HL-60 (cell line): ENCODE measurements around the gene TERF2IP.

Experiments
- DNase-seq, 2 experiments: peaks; one replicate each; pipeline ENCODE4 v3.0.0-alpha.2; 2010 to 2020; ENCODE audit warnings: low read depth in 1 of 2, low spot score in 1 of 2
- H3K27ac ChIP-seq: fragments of 250-450 bp; sonication (Bioruptor Pico); replicated peaks from 2 replicates; pipeline ENCODE4 v1.5.1; 2020; ENCODE audit warnings: mild to moderate bottlenecking, moderate library complexity
- H3K27me3 ChIP-seq: fragments of 250-450 bp; sonication (Bioruptor Pico); 2 replicates; pipeline ENCODE4 v1.5.1; 2021; ENCODE audit warnings: mild to moderate bottlenecking, moderate library complexity; ENCODE audit not compliant: insufficient read depth, poor library complexity, severe bottlenecking
- H3K4me3 ChIP-seq: replicated peaks from 2 replicates; pipeline ENCODE4 v1.5.1; 2011; ENCODE audit warnings: mild to moderate bottlenecking, control low read depth, low read length; ENCODE audit not compliant: insufficient read depth
- GABPA ChIP-seq: IDR thresholded peaks from 2 replicates; pipeline ENCODE4 v1.6.1; 2012; ENCODE audit warnings: low read depth
- POLR2AphosphoS5 ChIP-seq: IDR thresholded peaks from 2 replicates; pipeline ENCODE4 v1.6.1; 2012; ENCODE audit warnings: low read depth
- REST ChIP-seq: IDR thresholded peaks from 2 replicates; pipeline ENCODE4 v1.6.1; 2012; ENCODE audit warnings: low read depth; ENCODE audit not compliant: insufficient replicate concordance
- SPI1 ChIP-seq: IDR thresholded peaks from 2 replicates; pipeline ENCODE4 v1.6.1; 2012; ENCODE audit warnings: low read depth, mild to moderate bottlenecking, borderline replicate concordance
- TF ChIP-seq, protein P1 (sequence below): IDR thresholded peaks from one replicate; pipeline ENCODE4 v1.5.1; 2011; ENCODE audit warnings: low read length, control low read depth, inconsistent platforms; ENCODE audit not compliant: insufficient read depth

Gene TERF2IP

GRCh38 chr16:75676909-75677308 lies 29.3 kb downstream of the TERF2IP start, which contains the start of gene CPHXL2:
CPHXL2 (minus strand) TSS chr16:75677009; CDS start chr16:75676999, 10 bp downstream.
- H3K4me3 ChIP-seq: no peak within 1 kb of the TSS
- DNase-seq: no peak
- H3K27ac ChIP-seq: no peak within 1 kb of the TSS
- TF ChIP-seq, protein P1, sequence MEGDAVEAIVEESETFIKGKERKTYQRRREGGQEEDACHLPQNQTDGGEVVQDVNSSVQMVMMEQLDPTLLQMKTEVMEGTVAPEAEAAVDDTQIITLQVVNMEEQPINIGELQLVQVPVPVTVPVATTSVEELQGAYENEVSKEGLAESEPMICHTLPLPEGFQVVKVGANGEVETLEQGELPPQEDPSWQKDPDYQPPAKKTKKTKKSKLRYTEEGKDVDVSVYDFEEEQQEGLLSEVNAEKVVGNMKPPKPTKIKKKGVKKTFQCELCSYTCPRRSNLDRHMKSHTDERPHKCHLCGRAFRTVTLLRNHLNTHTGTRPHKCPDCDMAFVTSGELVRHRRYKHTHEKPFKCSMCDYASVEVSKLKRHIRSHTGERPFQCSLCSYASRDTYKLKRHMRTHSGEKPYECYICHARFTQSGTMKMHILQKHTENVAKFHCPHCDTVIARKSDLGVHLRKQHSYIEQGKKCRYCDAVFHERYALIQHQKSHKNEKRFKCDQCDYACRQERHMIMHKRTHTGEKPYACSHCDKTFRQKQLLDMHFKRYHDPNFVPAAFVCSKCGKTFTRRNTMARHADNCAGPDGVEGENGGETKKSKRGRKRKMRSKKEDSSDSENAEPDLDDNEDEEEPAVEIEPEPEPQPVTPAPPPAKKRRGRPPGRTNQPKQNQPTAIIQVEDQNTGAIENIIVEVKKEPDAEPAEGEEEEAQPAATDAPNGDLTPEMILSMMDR: no peak
- TF ChIP-seq REST: no peak
- no peaks in the 10 kb centered on the region for H3K27me3 ChIP-seq

DNA sequence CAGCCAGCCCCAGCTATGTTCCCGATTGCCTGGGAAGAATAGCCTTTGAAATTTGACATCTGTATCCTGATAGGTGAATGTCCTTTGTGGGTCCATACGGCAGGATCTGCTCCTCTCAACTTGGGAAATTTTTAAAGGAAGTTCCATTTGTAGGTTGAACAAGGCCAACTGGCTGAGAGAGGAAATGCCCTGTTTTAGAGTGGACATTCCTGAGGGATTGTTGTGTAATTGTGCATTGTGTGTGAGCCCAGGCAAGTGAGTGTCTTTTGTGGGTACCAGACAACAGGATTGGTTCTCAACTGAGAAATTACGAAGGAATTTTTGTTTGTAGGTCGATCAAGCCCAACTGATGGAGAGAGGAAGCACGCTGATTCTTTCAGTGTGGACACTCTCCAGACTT lies 31.8 kb downstream of the TERF2IP start:
- H3K27me3 ChIP-seq: no peaks in the 10 kb centered on the region
- no peak for DNase-seq

GRCh38 chr16:75682308-75682707 lies 34.7 kb downstream of the TERF2IP start:
- Histone ChIP-seq H3K27me3 (no peaks in the 10 kb centered on the region), H3K27ac (no peak overlapping the region), H3K4me3 (no peak overlapping the region)
- DNase-seq: no peak
- TF ChIP-seq, protein P1: no peak
- TF ChIP-seq POLR2AphosphoS5 (no peak), GABPA (no peak), REST (no peak), SPI1 (no peak)

More for the DNA sequence above, 31.8 kb downstream of the TERF2IP start:
- no peak overlapping the region for H3K27ac ChIP-seq
- TF ChIP-seq REST (no peak), SPI1 (no peak), POLR2AphosphoS5 (no peak), GABPA (no peak)
- TF ChIP-seq, protein P1: no peak
- H3K4me3 ChIP-seq: no peak overlapping the region
